Measurements from ENCODE around the gene CYP2E1.
"Not testable (repeated sequence)": the region's sequence is repeated elsewhere in the genome, so short reads cannot be mapped to it uniquely, and the experiment has no call there.

Gene CYP2E1

GRCh38 chr10:133573460-133573859 is 46.3 kb downstream of the CYP2E1 start:
- not testable (repeated sequence) for DNase-seq (ENCODE audit: low read depth)

- DNase-seq (ENCODE audit: low read depth), result not testable (repeated sequence)
Observed at GRCh38 chr10:133577037-133577436, 49.9 kb downstream of the CYP2E1 start.
